ENCODE data around the gene ARFIP2.
"Not testable (repeated sequence)": the region's sequence is repeated elsewhere in the genome, so short reads cannot be mapped to it uniquely, and the experiment has no call there.

ARFIP2 gene, protein sequence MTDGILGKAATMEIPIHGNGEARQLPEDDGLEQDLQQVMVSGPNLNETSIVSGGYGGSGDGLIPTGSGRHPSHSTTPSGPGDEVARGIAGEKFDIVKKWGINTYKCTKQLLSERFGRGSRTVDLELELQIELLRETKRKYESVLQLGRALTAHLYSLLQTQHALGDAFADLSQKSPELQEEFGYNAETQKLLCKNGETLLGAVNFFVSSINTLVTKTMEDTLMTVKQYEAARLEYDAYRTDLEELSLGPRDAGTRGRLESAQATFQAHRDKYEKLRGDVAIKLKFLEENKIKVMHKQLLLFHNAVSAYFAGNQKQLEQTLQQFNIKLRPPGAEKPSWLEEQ

DNA sequence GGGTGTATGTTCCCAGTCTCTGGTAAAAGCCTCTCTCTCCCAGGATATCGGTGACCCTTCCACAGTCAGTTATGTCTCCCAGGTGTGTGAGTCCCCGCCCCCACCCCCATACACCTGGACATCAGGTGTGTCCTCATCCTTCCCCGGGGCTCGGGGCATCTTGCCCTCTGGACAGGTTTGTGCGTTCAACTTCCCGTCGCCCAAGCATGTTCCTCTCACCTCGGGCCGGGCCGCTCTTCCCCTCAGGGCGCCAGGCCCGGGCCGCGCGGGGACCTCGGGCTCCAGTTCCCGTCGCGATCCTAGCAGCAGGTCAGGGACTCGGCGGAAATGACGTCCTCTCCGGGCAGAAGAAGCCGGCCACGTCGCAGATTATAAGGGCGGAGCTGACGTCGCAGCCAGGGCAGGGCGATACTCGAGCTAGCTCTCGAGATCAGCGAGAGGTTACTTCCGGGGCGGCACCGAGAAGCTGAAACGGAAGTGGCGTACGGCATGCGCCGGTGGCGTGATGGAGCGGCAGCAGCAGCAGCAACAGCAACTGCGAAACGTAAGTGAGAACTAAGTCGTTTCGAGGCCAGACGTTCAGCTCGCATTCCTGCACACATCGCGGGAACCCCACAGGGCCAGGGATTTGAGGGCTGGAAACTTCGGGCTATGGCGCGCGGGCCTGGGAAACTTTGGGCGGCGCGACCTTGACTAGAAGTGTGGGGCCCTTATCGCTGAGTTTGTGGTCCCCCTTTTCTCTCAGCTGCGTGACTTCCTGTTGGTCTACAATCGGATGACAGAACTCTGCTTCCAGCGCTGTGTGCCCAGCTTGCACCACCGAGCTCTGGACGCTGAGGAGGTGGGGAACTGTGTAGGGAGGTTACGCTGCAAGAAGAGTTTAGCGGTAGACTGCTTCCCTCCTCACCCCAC, at the start of gene ARFIP2, which contains the start of gene TIMM10B:
Gene ARFIP2, minus strand, starts transcription at position 320 of the 912 bp plus-strand sequence. CDS start 910 bp downstream, outside the sequence.
Gene TIMM10B, plus strand, starts transcription at position 490 of the 912 bp plus-strand sequence. Its CDS starts 16 bp downstream, at position 506.
- FAIRE-seq = peak; percentile 95

DNA sequence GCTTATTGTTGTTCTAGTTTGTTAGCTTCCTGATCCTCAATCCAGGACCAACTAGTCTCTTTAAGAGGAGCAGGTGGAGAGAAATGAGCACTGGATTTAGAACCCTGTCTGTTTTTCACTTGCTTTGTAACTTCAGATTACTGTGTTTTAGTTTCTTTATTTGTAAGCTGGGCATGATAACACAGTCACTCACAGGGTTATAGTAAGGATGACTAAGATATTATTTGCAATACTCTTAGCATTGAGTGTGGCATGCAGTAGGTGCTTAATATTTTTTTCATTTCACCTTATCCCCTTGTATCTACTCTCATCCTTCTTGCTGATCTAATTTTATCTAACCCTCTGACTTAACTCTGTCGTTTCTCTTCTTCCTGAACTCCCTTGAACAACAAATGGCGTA, 49.7 kb upstream of the ARFIP2 start:
- FAIRE-seq = no peak

DNA sequence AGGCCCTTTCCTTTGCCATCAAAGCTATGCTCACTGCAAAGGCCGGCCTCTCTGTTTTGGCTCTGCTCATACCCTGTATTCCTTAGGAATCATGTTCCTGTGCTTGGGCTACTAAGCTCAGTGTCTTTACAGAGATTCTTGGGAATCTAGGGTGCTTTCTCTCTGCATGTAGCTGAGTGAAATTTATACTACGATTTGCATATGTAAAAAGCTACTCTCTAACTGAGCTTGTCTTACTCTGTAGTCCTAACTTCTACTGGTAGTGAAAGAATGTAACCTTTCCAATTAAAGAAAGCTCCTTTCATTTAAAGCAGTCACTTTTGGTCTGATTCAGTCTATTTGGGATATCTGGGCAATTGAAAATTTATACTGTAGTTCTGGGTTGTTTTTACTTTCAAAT, 48.1 kb upstream of the ARFIP2 start:
- no peak for FAIRE-seq

DNA sequence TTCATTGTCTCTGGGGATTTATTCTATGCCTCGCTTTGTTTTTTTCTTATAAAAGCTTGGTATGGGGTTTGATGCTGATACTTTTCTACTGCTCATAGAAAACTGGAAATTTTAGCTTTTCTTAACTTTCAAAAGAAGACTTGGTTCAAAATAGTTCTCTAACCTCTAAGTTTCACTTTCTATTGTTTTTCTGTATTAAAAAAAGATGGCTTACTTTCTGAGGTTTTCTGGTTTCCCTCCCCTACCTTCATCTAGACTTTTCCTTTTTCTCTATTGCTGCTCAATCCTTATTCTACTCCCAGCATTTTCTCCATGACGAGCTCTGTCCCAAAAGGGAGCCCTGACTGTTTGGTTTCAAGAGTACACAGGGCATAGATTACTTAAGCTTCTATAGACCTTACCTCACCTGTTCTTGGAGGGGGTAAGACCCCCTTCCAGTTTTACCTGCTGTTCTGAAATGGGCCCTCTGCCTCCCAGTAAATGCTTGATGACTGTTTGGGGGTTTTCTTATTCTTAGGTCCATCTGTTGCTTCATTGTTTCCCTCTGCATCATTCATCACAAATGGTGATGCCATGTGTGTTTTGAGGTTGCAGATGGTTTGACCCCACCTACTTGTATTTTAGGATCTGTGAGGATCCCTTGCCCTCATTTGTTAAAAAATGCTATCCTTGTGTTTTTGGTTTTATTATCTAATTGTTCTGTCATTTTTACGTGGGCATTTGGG, 45.4 kb upstream of the ARFIP2 start:
- no peak for FAIRE-seq

DNA sequence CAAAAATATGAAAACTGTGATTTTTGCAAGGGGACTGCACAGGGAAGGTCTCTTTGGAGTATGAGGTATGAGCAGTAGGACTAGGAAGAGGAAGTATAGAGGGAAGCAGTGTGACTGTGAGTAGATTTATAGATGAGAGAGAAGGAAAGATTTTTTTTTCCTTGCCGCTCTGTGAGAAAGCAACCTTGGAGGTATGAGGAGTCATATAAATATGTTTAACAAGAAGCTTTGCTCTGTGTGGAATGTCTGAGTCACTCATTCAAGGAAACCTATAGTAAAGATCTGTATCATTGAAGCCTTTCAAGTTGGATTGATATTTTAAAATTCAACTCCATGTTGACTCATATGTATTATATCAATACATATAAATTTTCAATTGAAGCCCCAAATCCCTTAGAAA, 42.1 kb upstream of the ARFIP2 start:
- no peak for FAIRE-seq

DNA sequence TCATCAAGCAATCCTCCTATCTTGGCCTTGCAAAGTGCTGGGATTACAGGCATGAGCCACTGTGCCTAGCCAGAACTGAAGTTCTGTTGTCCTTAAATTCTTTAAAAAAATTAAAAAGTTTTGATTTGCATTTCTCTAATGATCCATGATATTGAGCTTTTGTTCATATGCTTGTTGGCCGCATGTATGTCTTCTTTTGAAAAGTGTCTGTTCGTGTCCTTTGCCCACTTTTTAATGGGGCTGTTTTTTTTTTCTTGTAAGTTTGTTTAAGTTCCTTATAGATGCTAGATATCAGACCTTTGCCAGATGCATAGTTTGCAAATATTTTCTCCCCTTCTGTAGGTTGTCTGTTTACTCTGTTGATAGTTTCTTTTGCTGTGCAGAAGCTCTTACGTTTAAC, 40.8 kb upstream of the ARFIP2 start:
- not testable (repeated sequence) for FAIRE-seq

DNA sequence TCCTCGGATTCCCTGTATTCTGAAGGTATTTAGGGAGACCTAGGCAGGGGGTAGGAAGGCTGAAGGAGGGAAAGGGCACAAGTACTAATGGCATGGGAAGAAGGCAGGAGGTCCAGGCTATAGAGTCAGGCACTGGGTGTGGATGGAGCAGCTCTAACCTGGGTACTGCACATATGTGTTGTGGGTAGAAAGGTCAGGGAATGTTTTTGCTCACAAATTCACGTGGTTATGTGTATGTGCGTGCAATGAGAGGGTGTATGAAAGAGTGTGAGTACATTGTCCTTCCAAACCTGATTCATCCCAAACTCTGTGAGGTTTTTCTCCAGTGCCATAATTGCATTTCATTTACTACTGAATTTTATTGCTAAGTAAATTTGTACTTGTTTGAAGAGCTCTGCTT, 39.1 kb upstream of the ARFIP2 start:
- FAIRE-seq = no peak

DNA sequence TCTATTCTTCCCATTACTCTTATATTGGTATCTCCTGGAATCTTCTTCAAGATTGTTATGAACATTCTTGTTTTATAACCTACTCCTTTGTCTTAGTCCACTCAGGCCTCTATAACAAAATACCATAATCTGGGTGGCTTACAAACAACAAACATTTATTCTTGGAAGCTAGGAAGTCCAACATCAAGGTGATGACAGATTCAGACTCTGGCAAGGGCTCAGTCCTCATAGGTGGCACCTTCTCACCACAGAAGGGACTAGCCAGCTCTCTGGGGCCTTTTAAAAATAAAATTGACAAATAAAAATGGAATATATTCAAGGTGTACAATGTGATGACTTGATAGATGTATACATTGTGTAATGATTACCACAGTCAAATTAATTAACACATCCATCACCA, 35.7 kb upstream of the ARFIP2 start:
- FAIRE-seq = no peak

DNA sequence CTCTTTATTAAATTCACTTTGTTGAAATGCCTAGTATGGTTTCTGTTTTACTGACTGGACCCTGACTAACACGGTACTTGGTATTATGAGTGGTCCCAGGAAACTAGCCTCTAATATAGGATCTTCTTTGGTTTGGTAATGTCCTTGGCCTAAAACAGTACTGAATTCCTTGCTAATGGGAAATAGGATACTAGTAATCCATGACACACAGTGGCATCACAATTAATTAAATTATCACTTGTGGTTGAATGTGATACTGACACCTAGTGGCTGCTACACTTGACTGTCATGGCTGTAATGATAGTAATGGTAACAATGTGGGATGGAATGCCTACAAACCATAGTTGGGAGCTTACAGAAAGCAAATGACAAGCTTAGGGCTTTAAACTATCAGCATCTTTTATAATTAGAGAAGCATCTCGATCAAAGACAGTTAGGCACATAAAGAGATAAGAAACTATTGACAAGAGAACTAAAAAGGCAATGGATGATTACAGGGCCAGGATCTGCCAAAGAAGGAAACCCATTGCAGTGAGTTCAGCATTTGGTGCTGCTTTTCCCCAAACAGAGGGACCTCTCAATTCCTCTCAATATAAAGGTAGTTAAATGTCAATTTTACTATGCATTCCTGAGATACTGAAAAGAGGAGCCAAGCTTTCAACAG, 24.6 kb upstream of the ARFIP2 start:
- no peak for FAIRE-seq

DNA sequence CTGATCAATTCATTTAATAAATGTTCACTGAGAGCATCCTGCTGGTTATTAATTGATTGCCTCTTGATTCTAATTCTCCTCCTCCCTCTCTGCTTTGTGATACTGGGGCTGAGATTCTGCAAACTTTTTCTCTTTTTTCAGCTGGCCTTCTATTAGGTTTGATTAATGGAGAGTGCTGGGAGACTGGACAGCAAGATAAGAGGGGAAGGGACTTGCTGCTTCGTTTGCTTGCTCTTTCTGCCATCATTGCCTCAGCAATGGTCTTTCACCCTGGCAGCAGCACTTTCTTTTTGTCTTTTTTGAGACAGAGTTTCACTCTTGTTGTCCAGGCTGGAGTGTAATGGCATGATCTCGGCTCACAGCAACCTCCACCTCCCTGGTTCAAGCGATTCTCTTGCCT, 23.0 kb upstream of the ARFIP2 start:
- FAIRE-seq = no peak

DNA sequence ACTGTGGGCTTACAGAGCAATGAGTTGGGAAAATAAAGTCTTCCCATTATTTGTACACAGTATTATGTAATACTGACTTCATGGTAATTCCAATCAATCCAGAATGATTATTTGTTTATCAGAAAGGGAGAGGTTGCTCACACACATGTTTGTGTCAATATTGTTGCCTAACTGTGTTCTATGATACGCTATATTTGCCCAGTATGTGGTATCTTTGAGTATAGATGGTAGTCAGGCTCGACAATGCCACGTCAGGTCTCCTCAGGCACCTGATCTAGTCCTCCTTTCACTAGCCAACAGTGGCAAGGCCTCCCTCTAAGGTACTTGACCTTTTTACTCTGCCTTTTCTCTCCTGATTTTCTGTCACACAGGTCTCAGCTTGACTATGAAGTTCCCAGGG, 21.3 kb upstream of the ARFIP2 start:
- no peak for FAIRE-seq

DNA sequence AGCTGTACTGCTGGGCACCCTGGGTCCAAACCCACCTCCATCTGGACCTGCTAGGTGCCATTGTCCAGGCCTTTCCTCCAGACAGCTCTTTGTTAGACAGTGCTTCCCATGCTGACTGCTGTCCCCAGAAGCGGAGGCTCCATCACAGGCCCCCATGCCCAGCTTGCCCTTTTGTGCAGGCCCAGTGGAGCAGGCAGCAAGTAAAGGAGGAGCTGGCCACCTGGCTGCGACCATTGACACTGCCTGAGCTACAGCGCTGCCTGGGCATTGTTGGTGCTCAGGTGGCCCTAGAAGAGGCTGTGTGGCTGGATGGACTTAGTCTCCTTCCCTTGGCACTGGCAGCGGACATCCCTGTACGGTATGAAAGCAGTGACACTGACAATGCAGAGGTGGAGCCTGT, 17.4 kb upstream of the ARFIP2 start:
- FAIRE-seq = no peak

DNA sequence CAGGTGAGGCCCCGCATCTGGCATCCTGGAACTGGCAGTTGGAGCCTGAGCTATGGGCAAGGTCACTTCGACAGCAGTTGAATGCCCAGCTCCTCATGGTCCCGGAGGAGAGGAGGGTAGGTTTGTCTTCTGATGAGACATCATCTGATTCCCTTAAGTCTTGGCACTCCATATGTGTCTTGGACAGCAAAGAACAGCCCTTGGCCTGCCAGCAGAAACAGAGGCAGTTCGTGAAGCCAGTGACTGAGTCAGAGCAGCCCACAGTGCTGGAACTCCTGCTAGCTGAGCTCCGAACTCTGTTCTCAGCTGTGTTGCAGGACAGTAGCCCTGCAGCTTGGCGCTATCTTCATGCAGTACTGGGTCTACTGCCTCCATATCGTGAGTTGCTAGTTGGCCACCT, 17.0 kb upstream of the ARFIP2 start:
- FAIRE-seq = no peak

DNA sequence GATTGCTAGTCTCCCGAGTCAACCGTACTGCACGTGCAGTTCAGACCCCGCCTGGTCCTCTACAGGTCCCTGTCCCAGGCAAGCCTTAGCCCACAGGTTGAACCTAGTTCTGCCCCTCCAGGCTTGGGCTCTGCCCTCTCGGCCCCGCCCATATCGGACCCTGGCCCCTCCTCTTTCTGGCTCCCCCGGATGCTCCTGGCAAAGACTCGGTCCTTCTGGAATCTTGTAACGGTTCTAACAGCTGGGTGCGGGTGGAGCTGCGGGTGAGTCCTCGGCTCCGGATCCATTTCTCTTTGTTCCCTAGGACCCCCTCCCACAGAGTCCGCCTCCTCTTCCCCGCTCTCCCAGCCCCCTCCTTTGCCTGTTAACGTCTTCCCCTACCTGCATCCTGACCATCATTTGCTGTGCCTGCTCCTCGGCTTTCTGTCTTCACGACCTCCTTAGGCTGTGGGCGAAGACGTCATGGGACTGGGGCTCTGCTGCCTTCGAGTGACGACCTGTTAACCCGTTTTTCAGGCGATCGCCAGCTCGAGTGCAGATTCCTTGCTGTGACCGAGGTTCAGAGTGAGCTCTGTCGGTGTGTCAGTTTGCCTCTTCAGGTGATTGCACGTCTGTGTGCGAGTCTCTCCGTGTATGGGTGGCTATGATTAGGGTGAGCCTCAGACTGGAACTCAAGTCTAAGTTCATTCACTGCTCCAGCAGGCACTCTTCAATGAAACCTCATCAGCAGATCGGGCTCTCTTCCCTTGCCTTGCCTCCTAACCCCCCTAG, 16.1 kb upstream of the ARFIP2 start, which contains the start of gene DNHD1:
Gene DNHD1, plus strand, starts transcription at position 212 of the 771 bp plus-strand sequence. CDS start 936 bp downstream, outside the sequence.
- FAIRE-seq = no peak

DNA sequence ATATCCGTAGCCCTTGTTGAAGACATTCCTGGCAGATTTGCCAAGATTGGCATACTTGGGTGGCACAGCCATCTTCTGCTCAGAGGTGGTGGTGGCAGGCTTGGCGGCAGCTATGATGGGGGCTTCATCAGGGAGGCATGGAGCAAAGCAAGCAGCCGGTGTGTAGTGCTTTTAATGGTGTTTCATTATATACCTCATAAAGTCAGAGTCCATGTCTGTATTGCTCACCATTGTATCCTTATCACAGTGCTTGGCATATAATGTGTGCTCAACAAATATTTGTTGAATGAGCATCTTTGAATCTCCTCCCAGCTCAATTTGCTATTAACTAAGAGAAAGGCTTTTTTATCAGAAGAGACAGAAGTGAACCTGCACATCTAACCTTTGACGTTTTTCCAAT, 8.2 kb upstream of the ARFIP2 start:
- no peak for FAIRE-seq

DNA sequence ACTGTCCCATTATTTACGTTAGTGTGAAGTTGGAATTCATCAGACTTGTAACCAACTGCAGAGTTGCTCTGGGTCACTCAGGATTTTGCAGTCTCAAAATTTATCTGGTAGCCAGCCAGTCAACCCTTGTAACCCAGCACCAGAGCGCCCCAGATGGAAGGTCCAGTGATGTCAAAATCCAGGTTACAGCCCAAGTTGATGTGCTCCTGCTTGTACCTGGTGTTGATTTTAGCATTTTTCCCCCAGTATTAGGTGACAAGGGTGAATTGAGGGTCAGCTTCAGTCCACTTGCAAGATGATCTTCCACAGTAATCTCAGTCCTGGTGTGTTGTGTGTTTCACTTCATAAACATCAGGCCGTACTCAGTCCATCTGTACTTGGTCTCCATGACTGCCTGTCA, 7.7 kb upstream of the ARFIP2 start:
- no peak for FAIRE-seq

DNA sequence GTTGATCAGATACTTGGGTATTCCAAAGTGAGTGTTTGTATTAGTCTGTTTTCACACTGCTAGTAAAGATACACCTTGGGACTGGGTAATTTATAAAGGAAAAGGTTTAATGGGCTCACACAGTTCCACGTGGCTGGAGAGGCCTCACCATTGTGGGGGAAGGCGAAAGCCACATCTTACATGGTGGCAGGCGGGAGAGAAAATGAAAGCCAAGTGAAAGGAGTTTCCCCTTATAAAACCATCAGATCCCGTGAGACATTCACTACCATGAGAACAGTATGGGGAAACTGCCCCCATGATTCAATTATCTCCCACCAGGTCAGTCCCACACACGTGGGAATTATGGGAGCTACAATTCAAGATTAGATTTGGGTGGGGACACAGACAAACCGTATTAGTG, 7.2 kb upstream of the ARFIP2 start:
- no peak for FAIRE-seq

DNA sequence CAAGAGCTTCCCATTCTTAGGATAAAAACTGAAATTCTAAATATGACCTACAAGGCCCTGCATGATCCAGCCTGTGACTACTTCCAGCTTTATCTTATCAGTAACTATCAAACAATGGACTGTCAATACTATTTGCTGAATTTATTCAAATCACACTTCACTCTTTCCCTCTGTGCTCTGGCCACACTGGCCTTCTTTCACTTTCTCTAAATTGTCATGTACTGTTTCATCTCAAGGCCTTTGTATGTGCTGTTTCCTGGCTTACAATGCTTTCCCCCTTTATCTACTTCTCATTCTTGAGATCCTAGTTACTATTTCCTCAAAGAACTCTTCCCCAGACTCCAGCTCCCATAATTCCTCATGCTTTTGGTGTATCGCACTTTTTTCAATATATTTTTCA, 5.8 kb upstream of the ARFIP2 start:
- FAIRE-seq = no peak

DNA sequence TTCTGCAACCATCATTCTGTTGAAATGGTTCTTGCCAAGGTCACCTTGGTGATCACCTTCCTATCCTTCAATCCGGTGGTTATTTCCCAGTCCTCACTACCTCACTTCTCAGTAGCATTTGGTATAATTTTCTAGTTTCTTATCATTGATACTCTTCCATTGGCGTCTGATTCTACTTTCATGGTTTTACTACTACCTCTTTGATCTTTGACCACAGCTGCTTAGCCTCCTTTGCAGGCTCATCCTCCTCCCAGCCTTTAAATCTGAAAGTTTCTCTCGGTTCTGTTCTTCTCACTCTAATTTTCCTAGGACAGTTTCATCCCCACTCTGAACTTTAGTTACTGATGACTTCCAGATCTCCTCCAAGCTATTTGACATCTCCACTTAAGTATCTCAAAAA, 5.1 kb upstream of the ARFIP2 start:
- no peak for FAIRE-seq

DNA sequence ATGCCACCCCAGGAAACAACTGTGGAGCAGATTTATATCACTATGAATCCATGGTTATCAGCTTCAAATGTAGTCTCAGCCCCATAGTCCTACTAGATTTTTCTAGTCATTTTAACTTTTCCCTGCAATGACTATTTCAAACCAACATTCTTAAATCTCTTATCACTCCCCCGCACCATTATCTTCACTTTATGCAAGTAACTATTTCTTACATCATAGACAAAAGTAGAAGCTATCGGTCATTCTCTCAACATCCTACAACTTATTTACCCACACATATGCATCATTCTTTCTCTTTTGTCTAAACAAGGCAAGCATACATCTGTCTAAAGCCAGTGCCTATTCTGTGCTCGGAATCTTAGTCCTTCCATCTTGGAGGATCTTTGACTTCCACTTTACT, 4.5 kb upstream of the ARFIP2 start:
- FAIRE-seq = no peak

DNA sequence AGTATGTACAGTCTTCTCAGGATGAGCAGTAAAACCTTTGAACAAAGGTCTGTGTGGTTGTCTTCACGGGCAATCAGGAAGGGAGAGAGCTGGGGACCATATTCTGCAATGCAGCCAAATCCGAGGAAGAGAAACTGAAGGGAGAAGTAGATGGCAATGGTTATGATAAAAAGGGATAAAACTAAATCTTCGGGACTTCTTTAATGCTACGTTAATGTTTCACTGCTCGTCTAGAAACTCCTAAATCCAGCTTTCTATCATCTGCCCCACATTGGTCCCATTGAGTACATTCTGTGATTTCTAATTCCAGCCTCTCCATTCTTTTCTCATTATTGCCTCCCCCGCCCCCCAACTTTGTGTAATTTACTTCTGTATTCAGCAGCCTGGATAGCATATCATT, 1.9 kb upstream of the ARFIP2 start:
- no peak for FAIRE-seq

DNA sequence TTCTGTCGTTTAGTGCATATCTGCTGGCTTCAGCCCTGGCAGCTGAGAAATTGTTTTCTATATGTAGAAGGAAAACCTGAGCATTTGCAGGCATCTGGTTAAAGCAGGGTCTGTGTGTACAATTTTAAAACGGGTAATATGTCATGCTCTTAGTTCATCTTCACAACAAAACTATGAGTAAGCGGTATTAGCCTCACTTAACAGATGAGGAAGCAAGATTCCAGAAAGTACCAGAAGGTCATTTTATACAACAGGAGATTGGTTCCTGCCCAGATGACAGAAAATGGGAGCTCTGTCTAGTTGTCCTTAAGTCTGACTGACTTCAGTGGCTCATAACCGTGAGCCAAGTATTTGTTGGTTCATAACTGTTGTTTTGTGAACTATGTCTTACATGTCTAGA, 1.3 kb upstream of the ARFIP2 start:
- no peak for FAIRE-seq

All from A204.1 (cell line).